HG02588 (cell line): Measurements from ENCODE around the gene IL10RA.
"Not testable (repeated sequence)": the region's sequence is repeated elsewhere in the genome, so short reads cannot be mapped to it uniquely, and the experiment has no call there.

Source experiments
- ATAC-seq: cut with Tn5 transposase; IDR thresholded peaks from one replicate; pipeline ENCODE4 v1.9.1; 2021; ENCODE audit warnings: mild to moderate bottlenecking, moderate library complexity; ENCODE audit not compliant: unreplicated experiment

The IL10RA gene

DNA sequence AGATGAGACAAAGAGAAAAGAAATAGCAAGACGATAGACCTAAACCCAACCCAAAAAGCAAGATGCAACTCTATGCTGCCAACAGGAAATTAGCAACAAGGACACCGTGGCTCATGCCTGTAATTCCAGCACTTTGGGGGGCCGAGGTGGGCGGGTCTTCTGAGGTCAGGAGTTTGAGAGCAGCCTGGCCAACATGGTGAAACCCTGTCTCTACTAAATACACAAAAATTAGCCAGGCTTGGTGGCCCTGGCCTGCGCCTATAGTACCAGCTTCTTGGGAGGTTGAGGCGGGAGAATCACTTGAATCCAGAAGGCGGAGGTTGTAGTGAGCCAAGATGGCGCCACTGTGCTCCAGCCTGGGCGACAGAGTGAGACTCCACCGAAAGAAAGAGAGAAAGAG lies 24.3 kb upstream of the IL10RA start:
- ATAC-seq = no peak

DNA sequence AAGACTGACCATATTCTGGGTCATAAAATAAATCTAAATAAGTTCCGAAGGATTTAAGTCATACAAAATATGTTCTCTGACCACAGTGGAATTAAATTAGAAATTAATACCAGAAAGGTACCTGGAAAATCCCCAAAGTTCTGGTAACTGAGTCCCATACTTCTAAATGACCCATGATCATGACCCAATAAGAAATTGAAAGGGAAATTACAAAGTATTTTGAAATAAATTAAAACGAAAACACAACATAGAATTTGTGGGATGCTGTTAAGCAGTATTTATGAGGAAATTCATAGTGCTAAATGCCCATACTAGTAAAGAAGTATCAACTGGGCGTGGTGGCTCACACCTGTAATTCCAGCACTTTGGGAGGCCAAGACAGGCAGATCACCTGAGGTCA lies 23.4 kb upstream of the IL10RA start:
- no peak for ATAC-seq

DNA sequence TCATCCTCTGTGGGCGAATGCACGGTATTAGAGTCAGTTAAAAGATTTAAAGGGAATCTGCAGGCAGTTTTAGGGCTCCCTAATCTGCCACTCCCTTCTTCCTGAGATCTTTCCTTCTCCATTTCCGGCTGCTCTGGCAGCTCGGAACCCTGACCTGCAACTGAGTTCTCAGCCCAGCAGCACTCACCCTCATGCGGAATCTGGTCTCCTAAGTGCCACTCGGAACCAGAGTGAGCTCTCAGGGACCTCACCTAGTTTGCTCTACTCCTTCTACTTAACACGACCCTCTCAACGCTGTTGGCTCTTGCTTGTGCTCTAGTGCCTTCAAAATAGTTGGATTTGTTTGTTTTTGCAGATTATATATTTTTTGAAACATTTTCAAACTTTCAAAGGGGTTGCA lies 19.3 kb upstream of the IL10RA start:
- no peak for ATAC-seq

DNA sequence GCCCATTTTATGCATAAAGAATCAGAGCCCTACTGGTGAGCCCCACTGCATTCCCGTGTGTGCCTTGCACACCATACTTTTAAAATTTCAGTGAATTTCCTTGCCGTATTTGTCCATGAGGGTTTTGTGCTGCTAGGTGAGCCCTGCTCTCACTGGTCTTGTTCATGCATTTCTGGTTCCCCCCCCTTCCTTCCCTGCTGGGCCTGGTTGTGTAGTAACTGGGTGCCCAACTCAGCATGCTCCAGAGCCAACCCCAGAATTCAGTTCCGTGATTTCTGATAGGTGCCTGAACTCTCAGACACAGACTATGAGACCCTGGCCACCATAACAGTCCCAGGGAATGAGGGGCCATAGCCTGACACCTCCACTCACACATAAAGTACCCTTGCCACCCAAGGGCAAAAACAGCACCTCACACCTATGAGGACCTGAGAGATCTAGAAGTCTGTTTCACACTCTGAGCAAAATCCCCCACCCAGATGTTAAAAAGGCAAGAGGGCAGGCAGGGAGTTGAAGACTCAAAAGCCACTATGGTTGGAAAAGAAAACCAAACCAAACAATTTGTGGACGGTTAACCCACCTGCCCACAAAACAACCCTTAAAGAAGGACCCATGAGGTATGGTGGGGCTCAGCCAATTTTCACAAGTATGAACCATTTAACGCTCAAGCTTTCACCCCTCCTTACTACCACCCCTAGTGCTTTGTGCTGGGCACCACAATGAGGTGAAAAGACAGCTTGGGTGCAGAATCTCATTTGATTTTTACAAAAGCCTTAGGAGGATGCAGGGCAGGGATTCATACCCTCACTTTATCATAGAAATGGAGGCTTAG lies 16.8 kb upstream of the IL10RA start:
- ATAC-seq = no peak

DNA sequence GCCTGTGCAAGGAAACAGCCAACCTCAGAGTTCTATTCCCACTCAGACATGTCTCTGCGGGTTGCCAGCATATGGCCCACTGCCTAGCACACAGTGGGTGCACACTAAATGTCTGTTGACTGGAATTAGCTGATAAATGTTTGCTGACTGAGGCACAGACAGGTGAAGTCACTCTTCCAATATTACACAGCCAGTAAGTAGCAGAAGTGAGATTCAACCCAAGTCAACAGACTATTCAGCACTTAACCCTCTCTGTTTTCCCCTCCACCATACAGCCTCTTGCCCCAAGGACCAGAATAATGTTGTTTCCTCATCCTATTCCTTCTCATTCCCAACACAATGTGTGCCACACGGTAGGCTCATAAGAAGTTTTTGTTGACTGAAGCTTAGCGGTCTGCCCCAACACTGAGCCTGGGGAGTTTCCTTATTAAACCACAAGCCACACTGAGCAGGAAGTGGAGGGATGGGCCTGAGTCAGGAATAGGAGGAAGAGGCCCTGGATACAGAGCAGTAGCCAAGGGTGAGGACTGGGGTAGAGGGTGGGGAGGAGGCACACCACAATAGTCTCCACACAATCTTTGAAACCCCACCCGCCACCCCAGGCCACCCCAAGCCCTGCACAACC lies 15.7 kb upstream of the IL10RA start:
- no peak for ATAC-seq

DNA sequence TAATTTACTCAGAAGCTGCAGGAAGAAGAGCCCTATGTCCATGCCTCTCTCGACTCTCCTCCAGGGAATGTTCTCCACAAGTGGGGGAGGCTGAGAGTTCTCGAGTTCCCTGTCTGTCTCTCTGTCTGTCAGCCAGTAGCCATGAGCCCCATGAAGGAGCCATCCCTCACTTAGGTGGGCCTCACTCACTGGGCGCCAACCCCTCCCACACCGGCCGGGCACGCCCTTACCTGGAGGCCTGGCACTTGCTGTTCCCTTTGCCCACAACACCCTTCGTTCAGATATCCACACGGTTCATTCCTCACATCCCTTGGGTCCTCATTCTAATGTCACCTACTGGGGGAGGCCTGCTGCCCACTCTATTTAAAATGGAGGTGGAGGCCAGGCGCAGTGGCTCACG lies 14.2 kb upstream of the IL10RA start:
- no peak for ATAC-seq

DNA sequence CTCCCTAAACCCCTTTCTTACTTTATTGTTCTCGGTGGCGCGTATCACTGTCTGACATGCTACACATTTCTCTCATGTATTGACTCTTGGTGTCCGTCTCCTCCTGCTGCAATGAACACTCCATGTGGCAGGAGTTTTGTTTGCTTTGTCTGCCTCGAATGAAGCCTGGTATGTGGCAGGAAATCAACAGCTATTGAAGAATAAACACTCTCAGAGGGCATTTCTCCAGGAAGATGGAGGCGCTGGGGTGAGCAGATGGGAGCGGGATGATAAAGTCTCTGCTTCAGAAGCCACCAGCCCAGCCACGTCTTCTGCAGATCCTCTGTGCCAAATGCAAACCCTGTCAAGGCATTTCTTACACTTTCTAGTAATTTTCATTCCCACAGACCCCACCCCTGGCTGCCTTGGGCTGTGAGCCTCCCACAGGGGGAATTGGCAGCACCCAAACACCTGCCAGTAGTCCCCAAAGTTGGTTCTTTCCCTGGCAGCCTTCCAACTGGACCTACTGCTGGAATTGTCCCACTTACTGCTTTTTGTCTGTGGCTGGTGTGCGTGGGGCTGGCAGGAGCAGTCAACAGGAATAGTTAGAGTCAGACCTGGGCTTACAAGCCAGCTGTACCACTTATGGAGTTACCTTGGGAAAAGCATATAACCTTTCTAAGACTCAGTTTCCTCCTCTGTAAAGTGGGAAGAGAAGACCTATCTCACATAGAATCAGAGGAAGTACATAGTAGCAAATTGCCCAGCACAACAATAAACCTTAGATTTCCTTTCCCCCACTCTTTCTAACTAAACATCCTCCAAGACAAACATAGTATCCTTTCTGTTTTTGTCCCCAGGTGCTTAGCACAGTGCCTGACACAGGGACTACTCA lies 13.3 kb upstream of the IL10RA start:
- ATAC-seq = no peak

DNA sequence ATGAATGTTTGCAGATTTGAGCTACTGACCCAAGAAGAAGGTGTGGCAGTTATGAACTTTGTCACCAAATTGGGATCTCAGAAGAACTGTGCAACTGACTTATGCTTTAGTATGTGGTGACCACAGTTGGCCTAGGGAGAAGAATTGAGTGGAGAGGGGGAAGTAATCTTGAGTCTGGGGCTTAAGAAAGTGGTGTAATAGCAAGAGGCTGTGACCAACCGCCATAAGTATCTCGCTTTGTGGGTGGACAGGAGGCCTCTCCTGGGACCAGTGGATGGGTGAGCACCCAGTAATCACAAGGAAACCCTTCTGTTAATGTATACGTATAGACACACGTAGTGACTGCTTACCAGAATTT lies 12.7 kb upstream of the IL10RA start:
- no peak for ATAC-seq

DNA sequence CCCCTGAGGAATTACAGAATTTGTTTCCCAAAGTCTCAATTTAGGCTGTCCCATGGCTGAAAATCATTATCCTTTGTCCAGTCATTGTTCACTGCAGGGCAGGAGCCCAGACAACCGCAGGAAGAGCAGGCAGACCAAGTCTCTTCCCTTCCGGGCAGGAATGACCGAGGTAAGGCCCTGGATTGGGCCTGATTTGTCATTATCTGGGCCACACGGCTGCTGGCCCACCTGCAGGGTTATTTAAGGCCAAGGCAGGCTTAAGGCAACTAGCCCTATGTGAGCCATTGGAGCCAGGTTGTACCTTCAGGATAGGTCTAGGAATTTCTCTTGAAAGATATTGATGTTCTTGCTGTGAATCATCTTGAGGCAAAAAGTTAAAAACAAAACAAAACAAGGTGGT lies 9.7 kb upstream of the IL10RA start:
- ATAC-seq = no peak

DNA sequence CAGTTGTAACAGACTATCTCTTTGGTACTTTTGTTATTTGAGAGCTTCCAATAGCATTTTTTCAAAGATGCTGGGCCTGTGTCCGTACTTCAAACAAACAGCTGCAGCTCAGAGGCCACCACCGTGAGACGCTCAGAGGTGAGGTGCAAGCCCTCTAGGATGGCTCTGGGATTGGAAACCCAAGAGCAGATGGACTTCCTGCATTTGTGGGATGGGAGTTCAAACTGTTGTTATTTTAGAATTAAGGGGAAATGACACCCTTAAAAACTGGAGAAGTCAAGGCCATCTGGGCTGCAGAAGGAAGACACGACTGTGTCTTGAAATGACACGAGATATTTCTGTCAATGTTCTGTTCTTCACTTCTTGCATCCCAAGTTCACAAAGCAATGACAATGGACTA lies 9.2 kb upstream of the IL10RA start:
- no peak for ATAC-seq

DNA sequence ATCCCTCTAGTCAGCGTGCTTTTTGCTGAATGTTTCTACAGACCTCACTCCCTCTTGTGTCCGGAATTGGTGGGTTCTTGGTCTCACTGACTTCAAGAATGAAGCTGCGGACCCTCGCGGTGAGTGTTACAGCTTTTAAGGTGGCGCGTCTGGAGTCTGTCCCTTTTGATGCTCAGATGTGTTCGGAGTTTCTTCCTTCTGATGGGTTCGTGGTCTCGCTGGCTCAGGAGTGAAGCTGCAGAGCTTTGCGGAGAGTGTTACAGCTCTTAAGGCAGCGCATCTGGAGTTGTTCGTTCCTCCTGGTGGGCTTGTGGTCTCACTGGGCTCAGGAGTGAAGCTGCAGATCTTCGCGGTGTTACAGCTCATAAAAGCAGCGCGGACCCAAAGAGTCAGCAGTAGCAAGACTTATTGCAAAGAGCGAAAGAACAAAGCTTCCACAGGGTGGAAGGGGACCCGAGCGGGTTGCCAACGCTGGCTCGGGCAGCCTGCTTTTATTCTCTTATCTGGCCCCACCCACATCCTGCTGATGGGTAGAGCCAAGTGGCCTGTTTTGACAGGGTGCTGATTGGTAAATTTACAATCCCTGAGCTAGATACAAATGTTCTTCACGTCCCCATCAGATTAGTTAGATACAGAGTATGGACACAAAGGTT lies 8.5 kb upstream of the IL10RA start:
- not testable (repeated sequence) for ATAC-seq

DNA sequence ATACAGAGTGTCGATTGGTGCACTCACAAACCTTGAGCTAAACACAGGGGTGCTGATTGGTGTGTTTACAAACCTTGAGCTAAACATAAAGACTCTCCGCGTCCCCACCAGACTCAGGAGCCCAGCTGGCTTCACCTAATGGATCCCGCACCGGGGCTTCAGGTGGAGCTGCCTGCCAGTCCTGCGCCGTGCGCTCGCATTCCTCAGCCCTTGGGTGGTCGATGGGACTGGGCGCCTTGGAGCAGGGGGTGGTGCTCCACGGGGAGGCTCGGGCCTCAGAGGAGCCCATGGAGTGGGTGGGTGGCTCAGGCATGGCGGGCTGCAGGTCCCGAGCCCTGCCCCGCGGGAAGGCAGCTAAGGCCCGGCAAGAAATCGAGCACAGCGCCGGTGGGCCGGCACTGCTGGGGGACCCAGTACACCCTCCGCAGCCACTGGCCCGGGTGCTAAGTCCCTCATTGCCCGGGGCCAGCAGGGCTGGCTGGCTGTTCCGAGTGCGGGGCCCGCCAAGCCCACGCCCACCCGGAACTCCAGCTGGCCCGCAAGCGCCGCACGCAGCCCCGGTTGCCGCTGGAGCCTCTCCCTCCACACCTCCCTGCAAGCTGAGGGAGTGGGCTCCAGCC lies 7.8 kb upstream of the IL10RA start:
- ATAC-seq = not testable (repeated sequence)

DNA sequence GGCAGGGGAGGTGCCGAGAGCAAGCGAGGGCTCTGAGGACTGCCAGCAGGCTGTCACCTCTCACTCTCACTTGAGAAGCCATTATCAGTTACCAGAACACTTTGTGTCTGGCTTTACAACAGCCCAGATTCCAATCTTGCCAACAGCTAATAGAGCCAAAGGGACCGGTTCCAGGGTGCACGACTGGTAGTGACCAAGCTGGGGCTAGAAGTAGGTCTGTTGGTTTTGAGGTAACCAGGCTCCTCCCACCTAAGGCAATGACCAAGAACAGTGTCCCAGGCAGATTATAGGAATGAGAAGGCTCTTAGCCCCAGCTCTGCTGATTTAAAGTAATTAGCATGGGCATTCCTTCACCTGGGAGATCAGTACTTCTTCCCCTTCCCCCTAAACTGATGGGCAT lies 7.2 kb upstream of the IL10RA start:
- ATAC-seq = peak; percentile 18

DNA sequence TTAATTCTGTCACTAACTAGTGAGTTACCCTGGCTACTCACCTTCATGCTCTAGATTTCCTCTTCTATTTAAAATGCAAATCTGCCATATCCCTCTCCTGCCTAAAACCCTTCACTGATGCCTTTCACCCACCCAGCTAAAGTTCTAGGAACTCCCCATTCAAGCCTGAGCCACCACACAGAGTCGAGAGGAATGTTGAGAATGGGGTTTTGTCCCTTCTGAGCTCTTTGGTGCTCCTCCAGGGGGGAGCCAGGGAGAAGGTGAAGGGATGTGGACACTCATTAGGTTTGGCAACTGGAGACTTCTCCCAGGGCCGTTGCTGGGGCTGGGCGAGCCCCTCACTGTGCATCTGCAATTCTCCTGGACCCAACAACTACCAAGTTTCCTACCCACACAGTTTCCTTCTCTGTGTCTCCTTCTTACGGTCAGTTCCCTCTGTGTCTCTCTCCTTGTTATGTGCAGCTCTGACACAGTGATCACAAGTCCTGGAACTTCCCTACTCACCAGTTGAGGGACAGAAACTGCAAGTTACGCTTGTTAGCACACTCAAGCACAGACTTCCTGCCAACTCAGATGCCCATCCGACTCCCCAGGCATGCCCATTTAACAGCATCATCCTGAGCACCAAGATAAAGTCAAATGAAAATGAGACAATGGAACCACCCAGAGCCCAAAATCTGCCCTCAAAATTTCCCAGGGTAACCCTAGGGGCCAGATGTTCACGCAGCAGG lies 6.5 kb upstream of the IL10RA start:
- ATAC-seq = peak; percentile 66

DNA sequence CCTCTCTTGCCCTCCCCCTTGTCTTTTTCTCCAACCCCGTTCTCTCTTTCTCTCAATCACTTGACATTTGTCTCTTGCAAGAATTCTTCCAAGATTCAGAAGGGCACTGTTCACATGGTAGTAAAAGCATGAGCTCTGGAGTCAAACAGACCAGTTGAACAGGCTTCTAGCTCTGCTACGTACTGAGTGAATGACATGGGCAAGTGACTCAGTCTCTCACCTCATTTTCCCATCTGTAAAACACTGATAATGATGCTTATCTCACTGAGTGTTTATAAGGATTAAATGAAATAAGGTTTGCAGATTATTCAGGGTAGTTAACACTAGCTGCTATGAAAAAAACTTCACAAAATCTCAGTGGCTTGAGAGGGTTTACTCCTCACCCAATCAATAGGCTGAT lies 5.9 kb upstream of the IL10RA start:
- no peak for ATAC-seq

DNA sequence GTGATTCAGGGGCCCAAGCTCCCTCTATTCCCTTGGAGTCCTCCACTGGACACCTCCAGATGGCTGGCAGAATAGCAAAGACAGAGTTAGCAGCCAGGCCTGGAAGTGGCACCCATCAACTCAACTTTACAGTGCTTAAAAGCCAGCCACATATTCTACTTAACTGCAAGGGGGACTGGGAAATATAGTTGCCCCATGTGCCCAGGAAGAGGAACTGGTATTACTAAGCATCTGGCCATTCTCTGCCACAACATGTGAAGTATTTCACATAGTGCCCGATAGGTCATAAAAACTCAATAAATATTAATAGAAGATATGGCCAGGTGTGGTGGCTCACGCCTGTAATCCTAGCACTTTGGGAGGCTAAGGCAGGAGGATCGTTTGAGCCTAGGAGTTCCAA lies 5.5 kb upstream of the IL10RA start:
- ATAC-seq = no peak

DNA sequence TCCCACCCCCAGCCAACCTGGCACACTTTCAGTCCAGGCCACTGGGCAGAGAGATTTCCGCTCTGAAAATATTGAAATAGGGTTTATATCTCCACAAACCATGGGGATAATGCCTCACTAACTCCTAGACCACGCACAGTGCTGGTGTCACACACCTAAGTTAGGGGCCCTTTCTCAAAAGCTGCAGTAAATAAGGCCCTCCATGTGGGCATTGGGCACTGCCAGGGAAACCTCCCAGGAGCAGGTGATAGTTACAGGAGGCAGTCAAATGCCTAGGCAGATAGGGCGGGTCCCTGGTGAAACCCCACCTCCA lies 3.1 kb upstream of the IL10RA start:
- no peak for ATAC-seq

DNA sequence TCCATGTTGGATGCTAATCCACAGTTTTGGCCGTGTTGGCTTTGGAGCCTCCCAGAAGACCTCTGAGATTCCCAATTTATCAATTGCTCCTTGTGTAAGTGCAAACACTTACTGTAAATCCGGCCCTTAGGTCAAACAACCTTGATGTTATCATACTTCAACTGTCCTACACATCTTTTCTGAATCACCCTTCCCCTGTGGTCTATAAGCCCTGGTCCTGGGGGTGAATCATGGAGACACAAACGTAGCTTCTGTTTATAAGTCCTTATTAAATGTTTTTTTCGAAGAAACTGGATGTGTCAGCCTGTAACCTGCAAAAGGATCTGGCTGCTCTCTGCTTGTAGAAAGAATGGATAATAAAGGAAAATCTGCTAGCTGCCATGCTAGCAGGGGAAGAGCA lies 1.7 kb upstream of the IL10RA start:
- no peak for ATAC-seq

DNA sequence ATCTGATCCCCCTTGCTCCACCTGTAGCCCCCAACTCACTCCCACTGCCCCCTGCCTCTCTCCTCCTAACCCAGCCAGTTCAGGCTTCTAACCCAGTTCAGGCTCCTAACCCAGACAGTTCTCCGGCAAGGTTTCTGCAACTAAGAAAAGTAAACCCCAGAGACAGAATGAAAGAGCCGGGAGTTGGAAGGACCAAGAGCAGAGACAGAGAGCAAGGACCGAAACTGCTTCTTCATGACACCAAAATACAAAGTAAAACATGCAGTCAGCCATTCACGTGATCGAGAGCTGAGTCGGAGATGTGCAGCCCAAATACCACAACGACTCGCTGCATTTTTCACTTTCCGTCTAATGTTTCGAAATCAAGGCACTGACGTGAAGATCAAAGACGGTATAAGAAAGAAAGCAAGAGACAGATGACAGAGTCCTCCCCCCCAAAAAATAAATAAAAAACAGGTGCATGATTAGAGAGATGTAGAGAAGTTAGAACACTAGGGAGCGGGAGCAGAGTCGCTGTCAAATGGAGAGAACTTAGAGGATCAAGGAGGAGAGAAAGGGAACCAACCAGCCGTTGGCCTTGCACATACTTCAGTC lies 884 bp downstream of the IL10RA start:
- peak; percentile 36 for ATAC-seq
